Fibroblast of lung (primary cell): ENCODE results near the gene GLDC. TPM values are rescaled to one million over a fixed set of nuclear protein-coding genes. Genes with fewer than 3 reads are reported as not detected.
"Not testable (repeated sequence)": the region's sequence is repeated elsewhere in the genome, so short reads cannot be mapped to it uniquely, and the experiment has no call there.

Experiments
- DNase-seq, 2 donors: peaks; one replicate each; pipeline versions ENCODE4 v3.0.0 to v3.0.0-alpha.2; 2010; ENCODE audit warnings: low read depth in 2 of 2
- H2AFZ ChIP-seq: 2 replicates; pipeline ENCODE4 v1.5.1; 2012; ENCODE audit warnings: low read length, control low read depth, inconsistent platforms
- H3K27ac ChIP-seq: 2 replicates; pipeline ENCODE4 v1.5.1; 2011; ENCODE audit warnings: low read length, control low read depth; ENCODE audit not compliant: insufficient read depth
- H3K27me3 ChIP-seq: 2 replicates; pipeline ENCODE4 v1.5.1; 2011; ENCODE audit warnings: mild to moderate bottlenecking, low read length; ENCODE audit not compliant: control insufficient read depth, insufficient read depth
- H3K36me3 ChIP-seq: 2 replicates; pipeline ENCODE4 v1.5.1; 2011; ENCODE audit warnings: low read length; ENCODE audit not compliant: control insufficient read depth, insufficient read depth
- H3K4me1 ChIP-seq: 2 replicates; pipeline ENCODE4 v1.5.1; 2011; ENCODE audit warnings: low read length; ENCODE audit not compliant: control insufficient read depth, insufficient read depth; ENCODE audit errors: extremely low read depth
- H3K4me2 ChIP-seq: 2 replicates; pipeline ENCODE4 v1.5.1; 2011; ENCODE audit warnings: low read length, control low read depth; ENCODE audit not compliant: insufficient read depth; ENCODE audit errors: extremely low read depth
- H3K4me3 ChIP-seq, 4 experiments: fragments of 200-600 bp in 1 of 4; sonication (generic) in 1 of 4; replicated peaks in 1 of 4; 2 replicates each; pipeline ENCODE4 v1.5.1; 2011 to 2016; ENCODE audit warnings: low read length in 4 of 4, low read depth in 3 of 4, mild to moderate bottlenecking in 3 of 4, control low read depth in 2 of 4, inconsistent platforms in 1 of 4, mixed read lengths in 1 of 4; ENCODE audit not compliant: insufficient read depth in 1 of 4; ENCODE audit errors: control extremely low read depth in 1 of 4
- H3K79me2 ChIP-seq: 2 replicates; pipeline ENCODE4 v1.5.1; 2012; ENCODE audit warnings: mild to moderate bottlenecking, low read length, inconsistent platforms; ENCODE audit not compliant: control insufficient read depth, insufficient read depth
- H3K9ac ChIP-seq: 2 replicates; pipeline ENCODE4 v1.5.1; 2011; ENCODE audit warnings: mild to moderate bottlenecking, low read length, control low read depth; ENCODE audit not compliant: insufficient read depth
- H3K9me3 ChIP-seq: 2 replicates; pipeline ENCODE4 v1.5.1; 2012; ENCODE audit warnings: low read depth, low read length; ENCODE audit not compliant: control insufficient read depth, insufficient read depth
- H4K20me1 ChIP-seq: 2 replicates; pipeline ENCODE4 v1.5.1; 2011; ENCODE audit warnings: low read length; ENCODE audit not compliant: control insufficient read depth, insufficient read depth; ENCODE audit errors: extremely low read depth
- CTCF ChIP-seq, 2 donors: IDR thresholded peaks in 1 of 2; conservative IDR thresholded peaks in 1 of 2; 1 replicate in 1 of 2; 2 replicates in 1 of 2; pipeline ENCODE4 v1.5.1; 2011 to 2012; ENCODE audit warnings: low read length in 2 of 2, control low read depth in 1 of 2, inconsistent platforms in 1 of 2, low read depth in 1 of 2, mild to moderate bottlenecking in 1 of 2
- EZH2 ChIP-seq: IDR thresholded peaks from 2 replicates; pipeline ENCODE4 v1.5.1; 2012; ENCODE audit warnings: low read length, control low read depth, mild to moderate bottlenecking; ENCODE audit errors: missing control alignments
- polyA plus RNA-seq, 2 donors: library from polyadenylated mRNA; depleted of rRNA in 1 of 2; stranded (reverse) in 1 of 2; unstranded in 1 of 2; fragments of >200 nt; gene quantifications; 2 replicates each; pipeline ENCODE4 v1.2.1, GENCODE V29; 2011 to 2012; ENCODE audit warnings: missing spikeins in 1 of 2
- total RNA-seq: library from RNA; depleted of rRNA; stranded (reverse); fragments of >200 nt; gene quantifications from 2 replicates; pipeline ENCODE4 v1.2.1, GENCODE V29; 2014

Gene GLDC
- total and polyA plus RNA-seq, 2 donors (not counting 1 experiment from before 2014, with no cell fraction given), result 0.45 to 0.83 TPM

GRCh38 chr9:6630502-6631206, 14.9 kb downstream of the GLDC start:
- Histone ChIP-seq H3K79me2 (no peaks in the 10 kb centered on the region), H3K27ac (no peak overlapping the region), H3K27me3 (no peaks in the 10 kb centered on the region), H3K4me3 (no peak overlapping the region), H3K9me3 (no peaks in the 10 kb centered on the region), H3K4me1 (no peaks in the 10 kb centered on the region), H3K36me3 (no peaks in the 10 kb centered on the region), H3K9ac (no peak overlapping the region), H3K4me2 (no peak overlapping the region), H4K20me1 (no peaks in the 10 kb centered on the region), H2AFZ (no peak overlapping the region)
- DNase-seq, result no peak
- TF ChIP-seq CTCF (conservative IDR thresholded peaks at IDR 0.05 in 1 of 2, IDR thresholded peaks at IDR 0.05 in 1 of 2; ENCODE audit: low read depth in 1 of 2, low read length in 2 of 2), result no peak
- no peak for TF ChIP-seq EZH2

GRCh38 chr9:6628704-6629103, 16.8 kb downstream of the GLDC start:
- Histone ChIP-seq H3K9ac (no peak overlapping the region), H2AFZ (no peak overlapping the region), H3K4me1 (no peaks in the 10 kb centered on the region), H3K36me3 (no peaks in the 10 kb centered on the region), H3K4me3 (no peak overlapping the region), H3K9me3 (no peaks in the 10 kb centered on the region), H3K27ac (no peak overlapping the region), H3K4me2 (no peak overlapping the region), H3K79me2 (no peaks in the 10 kb centered on the region), H3K27me3 (no peaks in the 10 kb centered on the region), H4K20me1 (no peaks in the 10 kb centered on the region)
- no peak for DNase-seq
- no peak for TF ChIP-seq EZH2
- TF ChIP-seq CTCF (conservative IDR thresholded peaks at IDR 0.05 in 1 of 2, IDR thresholded peaks at IDR 0.05 in 1 of 2; ENCODE audit: low read depth in 1 of 2, low read length in 2 of 2), result no peak

GRCh38 chr9:6625363-6625762, 20.2 kb downstream of the GLDC start:
- TF ChIP-seq EZH2 (no peak), CTCF (conservative IDR thresholded peaks at IDR 0.05 in 1 of 2, IDR thresholded peaks at IDR 0.05 in 1 of 2; ENCODE audit: low read depth in 1 of 2, low read length in 2 of 2) (no peak)
- H3K4me2 ChIP-seq, result no peak overlapping the region
- no peak overlapping the region for H3K9ac ChIP-seq
- no peak overlapping the region for H3K27ac ChIP-seq
- H3K9me3 ChIP-seq, result no peaks in the 10 kb centered on the region
- no peaks in the 10 kb centered on the region for H3K27me3 ChIP-seq
- no peaks in the 10 kb centered on the region for H3K36me3 ChIP-seq
- no peak overlapping the region for H3K4me3 ChIP-seq
- H4K20me1 ChIP-seq, result no peaks in the 10 kb centered on the region
- no peak for DNase-seq
- no peak overlapping the region for H2AFZ ChIP-seq
- no peaks in the 10 kb centered on the region for H3K79me2 ChIP-seq
- H3K4me1 ChIP-seq, result no peaks in the 10 kb centered on the region

GRCh38 chr9:6622784-6623183, 22.7 kb downstream of the GLDC start:
- not testable (repeated sequence) for H3K9me3 ChIP-seq, H3K9ac ChIP-seq, H3K27me3 ChIP-seq, H4K20me1 ChIP-seq, H2AFZ ChIP-seq, H3K4me3 ChIP-seq, DNase-seq, H3K4me1 ChIP-seq, H3K79me2 ChIP-seq, H3K4me2 ChIP-seq, H3K27ac ChIP-seq, H3K36me3 ChIP-seq
